MM.1S (cell line): Measurements from ENCODE around the gene RTN3.

Experiments
- DNase-seq: peaks from one replicate; pipeline ENCODE4 v3.0.0-alpha.2; 2015
- H2AFZ ChIP-seq: fragments of 300-600 bp; sonication (generic); 2 replicates; pipeline ENCODE4 v1.6.0; 2016; ENCODE audit warnings: antibody characterized with exemption, low read length
- H3F3A ChIP-seq: fragments of 300-600 bp; sonication (generic); 2 replicates; pipeline ENCODE4 v1.6.1; 2016; ENCODE audit warnings: mild to moderate bottlenecking, antibody characterized with exemption, low read length, moderate library complexity, mixed read lengths; ENCODE audit not compliant: insufficient read depth
- H3K27ac ChIP-seq: fragments of 300-600 bp; sonication (generic); 2 replicates; pipeline ENCODE4 v1.5.1; 2016; ENCODE audit warnings: mild to moderate bottlenecking, low read length
- H3K27me3 ChIP-seq: fragments of 300-600 bp; sonication (generic); replicated peaks from 2 replicates; pipeline ENCODE4 v1.6.0; 2016; ENCODE audit warnings: low read length; ENCODE audit not compliant: insufficient read depth
- H3K36me3 ChIP-seq: fragments of 300-600 bp; sonication (generic); replicated peaks from 2 replicates; pipeline ENCODE4 v1.6.1; 2016; ENCODE audit warnings: mild to moderate bottlenecking, low read length, mixed read lengths; ENCODE audit not compliant: insufficient read depth
- H3K4me1 ChIP-seq: fragments of 300-600 bp; sonication (generic); 2 replicates; pipeline ENCODE4 v1.6.1; 2016; ENCODE audit warnings: low read length, mixed read lengths
- H3K4me2 ChIP-seq: fragments of 300-600 bp; sonication (generic); 2 replicates; pipeline ENCODE4 v1.6.0; 2016; ENCODE audit warnings: low read depth, low read length
- H3K4me3 ChIP-seq: fragments of 300-600 bp; sonication (generic); 2 replicates; pipeline ENCODE4 v1.5.1; 2016; ENCODE audit warnings: low read length, mixed read lengths
- H3K79me2 ChIP-seq: fragments of 300-600 bp; sonication (generic); 2 replicates; pipeline ENCODE4 v1.6.1; 2016; ENCODE audit warnings: mixed run types, low read length, mixed read lengths
- H3K9ac ChIP-seq: fragments of 300-600 bp; sonication (generic); 2 replicates; pipeline ENCODE4 v1.6.1; 2016; ENCODE audit warnings: low read length, mixed read lengths
- H3K9me2 ChIP-seq: fragments of 300-600 bp; sonication (generic); replicated peaks from 2 replicates; pipeline ENCODE4 v1.6.1; 2016; ENCODE audit warnings: mild to moderate bottlenecking, low read length, mixed read lengths; ENCODE audit not compliant: insufficient read depth
- H3K9me3 ChIP-seq: fragments of 300-600 bp; sonication (generic); replicated peaks from 2 replicates; pipeline ENCODE4 v1.6.1; 2016; ENCODE audit warnings: mild to moderate bottlenecking, low read length, mixed read lengths; ENCODE audit not compliant: insufficient read depth
- H4K20me1 ChIP-seq: fragments of 300-600 bp; sonication (generic); 2 replicates; pipeline ENCODE4 v1.6.1; 2016; ENCODE audit warnings: mild to moderate bottlenecking, low read length, moderate library complexity, mixed read lengths; ENCODE audit not compliant: insufficient read depth
- CTCF ChIP-seq: fragments of 300-600 bp; sonication (generic); IDR thresholded peaks from 2 replicates; pipeline ENCODE4 v1.5.1; 2016; ENCODE audit warnings: antibody characterized with exemption, low read length, mixed read lengths
- EZH2 ChIP-seq: fragments of 300-600 bp; sonication (generic); optimal IDR thresholded peaks from 2 replicates; pipeline ENCODE3; 2017; ENCODE audit warnings: low read depth, mild to moderate bottlenecking, antibody characterized with exemption, low read length, mixed read lengths
- EZH2phosphoT487 ChIP-seq: fragments of 300-600 bp; sonication (generic); IDR thresholded peaks from 2 replicates; pipeline ENCODE4 v1.6.1; 2018; ENCODE audit warnings: antibody characterized with exemption, low read length

The RTN3 gene

GRCh38 chr11:63756919-63757761 lies 75.8 kb downstream of the RTN3 start:
- H3K9ac ChIP-seq, result no peak overlapping the region
- H3K27me3 ChIP-seq, result no peaks in the 10 kb centered on the region
- H3K36me3 ChIP-seq, result no peaks in the 10 kb centered on the region
- TF ChIP-seq CTCF (no peak), EZH2phosphoT487 (no peak), EZH2 (no peak)
- H3K9me3 ChIP-seq, result no peaks in the 10 kb centered on the region
- H3K27ac ChIP-seq, result no peak overlapping the region
- no peaks in the 10 kb centered on the region for H4K20me1 ChIP-seq
- H2AFZ ChIP-seq, result no peak overlapping the region
- H3F3A ChIP-seq, result no peaks in the 10 kb centered on the region
- no peak for DNase-seq
- H3K4me3 ChIP-seq, result no peak overlapping the region
- no peaks in the 10 kb centered on the region for H3K79me2 ChIP-seq
- no peaks in the 10 kb centered on the region for H3K4me1 ChIP-seq
- no peaks in the 10 kb centered on the region for H3K9me2 ChIP-seq
- H3K4me2 ChIP-seq, result no peak overlapping the region

- Histone ChIP-seq H3K79me2 (no peaks in the 10 kb centered on the region), H3K27ac (no peak overlapping the region), H3K4me3 (no peak overlapping the region), H3K9me2 (no peaks in the 10 kb centered on the region), H3K4me1 (no peaks in the 10 kb centered on the region), H3F3A (no peaks in the 10 kb centered on the region), H3K9ac (no peak overlapping the region), H2AFZ (no peak overlapping the region), H4K20me1 (no peaks in the 10 kb centered on the region), H3K9me3 (no peaks in the 10 kb centered on the region), H3K27me3 (no peaks in the 10 kb centered on the region), H3K36me3 (no peaks in the 10 kb centered on the region), H3K4me2 (no peak overlapping the region)
- no peak for DNase-seq
- TF ChIP-seq EZH2 (no peak), CTCF (no peak), EZH2phosphoT487 (no peak)
Observed at GRCh38 chr11:63760487-63761079, 79.3 kb downstream of the RTN3 start.

- no peaks in the 10 kb centered on the region for H4K20me1 ChIP-seq
- H3K27ac ChIP-seq, result no peak overlapping the region
- no peaks in the 10 kb centered on the region for H3K9me3 ChIP-seq
- no peak for DNase-seq
- H2AFZ ChIP-seq, result no peak overlapping the region
- H3K79me2 ChIP-seq, result no peaks in the 10 kb centered on the region
- H3K9me2 ChIP-seq, result no peaks in the 10 kb centered on the region
- H3K4me3 ChIP-seq, result no peak overlapping the region
- no peak overlapping the region for H3K9ac ChIP-seq
- H3K4me1 ChIP-seq, result no peaks in the 10 kb centered on the region
- no peaks in the 10 kb centered on the region for H3K27me3 ChIP-seq
- H3F3A ChIP-seq, result no peaks in the 10 kb centered on the region
- no peak overlapping the region for H3K4me2 ChIP-seq
- H3K36me3 ChIP-seq, result no peaks in the 10 kb centered on the region
- TF ChIP-seq EZH2 (no peak), CTCF (no peak), EZH2phosphoT487 (no peak)
Observed at GRCh38 chr11:63761188-63761587, 79.9 kb downstream of the RTN3 start.
